22Rv1 (cell line): ENCODE measurements around the gene KDELR1.

ENCODE experiments used
- ZFX ChIP-seq: fragments of 450-650 bp; IDR thresholded peaks from 2 replicates; pipeline ENCODE4 v1.6.1; 2017; ENCODE audit warnings: antibody characterized with exemption, borderline replicate concordance
- TF ChIP-seq, protein P1 (sequence below): fragments of 450-650 bp; IDR thresholded peaks from 2 replicates; pipeline ENCODE4 v1.5.1; 2017; ENCODE audit warnings: mild to moderate bottlenecking

DNA sequence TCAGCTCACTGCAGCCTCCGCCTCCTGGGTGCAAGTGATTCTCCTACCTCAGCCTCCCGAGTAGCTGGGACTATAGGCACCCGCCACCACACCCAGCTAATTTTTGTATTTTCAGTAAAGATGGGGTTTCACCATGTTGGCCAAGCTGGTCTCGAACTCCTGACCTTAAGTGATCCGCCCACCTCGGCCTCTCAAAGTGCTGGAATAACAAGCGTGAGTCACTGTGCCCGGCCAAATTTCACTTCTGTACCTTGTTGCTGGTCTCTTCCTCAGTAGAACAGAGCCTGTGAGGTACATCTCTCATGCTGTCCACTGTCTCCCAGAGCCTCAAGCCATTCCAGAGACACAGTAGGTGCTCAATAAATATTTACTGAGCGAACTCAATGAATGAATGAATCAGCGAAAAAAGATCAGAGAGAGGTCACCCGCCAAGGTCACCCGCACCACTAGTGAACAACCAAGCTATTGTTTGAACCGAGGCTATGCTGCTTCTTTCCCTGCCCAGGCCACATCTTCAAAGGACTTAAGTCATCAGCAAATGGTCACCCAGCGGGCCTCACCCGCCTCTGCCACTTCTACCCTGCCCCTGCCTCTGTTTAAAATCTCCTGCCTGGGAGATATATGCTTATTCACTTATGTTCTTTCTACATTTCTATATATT lies 36.9 kb downstream of the KDELR1 start:
- TF ChIP-seq, protein P1, sequence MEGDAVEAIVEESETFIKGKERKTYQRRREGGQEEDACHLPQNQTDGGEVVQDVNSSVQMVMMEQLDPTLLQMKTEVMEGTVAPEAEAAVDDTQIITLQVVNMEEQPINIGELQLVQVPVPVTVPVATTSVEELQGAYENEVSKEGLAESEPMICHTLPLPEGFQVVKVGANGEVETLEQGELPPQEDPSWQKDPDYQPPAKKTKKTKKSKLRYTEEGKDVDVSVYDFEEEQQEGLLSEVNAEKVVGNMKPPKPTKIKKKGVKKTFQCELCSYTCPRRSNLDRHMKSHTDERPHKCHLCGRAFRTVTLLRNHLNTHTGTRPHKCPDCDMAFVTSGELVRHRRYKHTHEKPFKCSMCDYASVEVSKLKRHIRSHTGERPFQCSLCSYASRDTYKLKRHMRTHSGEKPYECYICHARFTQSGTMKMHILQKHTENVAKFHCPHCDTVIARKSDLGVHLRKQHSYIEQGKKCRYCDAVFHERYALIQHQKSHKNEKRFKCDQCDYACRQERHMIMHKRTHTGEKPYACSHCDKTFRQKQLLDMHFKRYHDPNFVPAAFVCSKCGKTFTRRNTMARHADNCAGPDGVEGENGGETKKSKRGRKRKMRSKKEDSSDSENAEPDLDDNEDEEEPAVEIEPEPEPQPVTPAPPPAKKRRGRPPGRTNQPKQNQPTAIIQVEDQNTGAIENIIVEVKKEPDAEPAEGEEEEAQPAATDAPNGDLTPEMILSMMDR, result no peak
- TF ChIP-seq ZFX, result no peak
